Sigmoid colon (tissue), 7 donors: ENCODE measurements around the gene FAM13A. TPM values are rescaled to one million over a fixed set of nuclear protein-coding genes. Genes with fewer than 3 reads are reported as not detected.

Source experiments
- DNase-seq: peaks from one replicate; pipeline ENCODE4 v3.0.0-alpha.2; 2019
- H3K27ac ChIP-seq, 4 donors: fragments of 200-600 bp; sonication (generic); one replicate each; pipeline ENCODE4 v1.5.1; 2016 to 2019; ENCODE audit warnings: mild to moderate bottlenecking in 1 of 4
- H3K27me3 ChIP-seq, 3 donors: fragments of 200-600 bp; sonication (generic); one replicate each; pipeline ENCODE4 v1.5.1; 2019; ENCODE audit warnings: mild to moderate bottlenecking in 1 of 3
- H3K36me3 ChIP-seq, 4 donors: fragments of 200-600 bp; sonication (generic); one replicate each; pipeline ENCODE4 v1.5.1; 2016 to 2019
- H3K4me1 ChIP-seq, 4 donors: fragments of 200-600 bp; sonication (generic); one replicate each; pipeline ENCODE4 v1.5.1; 2017 to 2019
- H3K4me3 ChIP-seq, 4 donors: fragments of 200-600 bp; sonication (generic); one replicate each; pipeline ENCODE4 v1.5.1; 2017 to 2019; ENCODE audit warnings: mild to moderate bottlenecking in 2 of 4, moderate library complexity in 1 of 4
- H3K9me3 ChIP-seq, 4 donors: fragments of 200-600 bp in 3 of 4; sonication (generic) in 3 of 4; one replicate each; pipeline versions ENCODE4 v1.5.1 to v1.6.1; 2013 to 2019
- CTCF ChIP-seq, 4 experiments: fragments of 450-650 bp in 3 of 4; fragments of 200-600 bp in 1 of 4; IDR thresholded peaks; one replicate each; pipeline ENCODE4 v1.5.1; 2016 to 2019; ENCODE audit warnings: antibody characterized with exemption in 4 of 4, mild to moderate bottlenecking in 3 of 4, moderate library complexity in 2 of 4
- EP300 ChIP-seq, 4 donors: sonication (generic); formaldehyde crosslinking; IDR thresholded peaks; one replicate each; pipeline ENCODE4 v1.6.1; 2017; ENCODE audit warnings: antibody characterized with exemption in 4 of 4
- POLR2A ChIP-seq, 2 donors: fragments of 450-650 bp; IDR thresholded peaks; one replicate each; pipeline ENCODE4 v1.6.1; 2016; ENCODE audit warnings: antibody characterized with exemption in 2 of 2, mild to moderate bottlenecking in 2 of 2, moderate library complexity in 2 of 2
- POLR2AphosphoS5 ChIP-seq, 4 donors: sonication (generic); formaldehyde crosslinking; IDR thresholded peaks; one replicate each; pipeline ENCODE4 v1.6.1; 2017; ENCODE audit warnings: antibody characterized with exemption in 4 of 4
- WGBS, 2 donors: extraction: QIAGEN DNeasy Blood & Tissue Kit; methylation state at CpG; one replicate each; pipeline ENCODE4 v1.1.7; 2013; 5-methylcytosine and 5-hydroxymethylcytosine counted together
- intact Hi-C: fragments of 100-400 bp; cut with DNase I; formaldehyde crosslinking; loops from one replicate; pipeline ENCODE4 v1.15.1; 2023
- polyA plus RNA-seq, 3 donors: library from polyadenylated mRNA; stranded (reverse); fragments of 200-250 nt; gene quantifications; one replicate each; pipeline ENCODE4 v1.2.3, GENCODE V29; 2013
- total RNA-seq, 4 donors: library from RNA; depleted of rRNA; stranded (reverse); fragments of >200 nt; gene quantifications; one replicate each; pipeline ENCODE4 v1.1.0, GENCODE V29; 2016
- donor health status: healthy with polysubstance abuse.
- donor health status: Bipolar disorder and iron deficiency.
- donor health status: healthy.

FAM13A gene
- total and polyA plus RNA-seq, 7 donors = 9.9 to 49.7 (median 41.1) TPM

DNA sequence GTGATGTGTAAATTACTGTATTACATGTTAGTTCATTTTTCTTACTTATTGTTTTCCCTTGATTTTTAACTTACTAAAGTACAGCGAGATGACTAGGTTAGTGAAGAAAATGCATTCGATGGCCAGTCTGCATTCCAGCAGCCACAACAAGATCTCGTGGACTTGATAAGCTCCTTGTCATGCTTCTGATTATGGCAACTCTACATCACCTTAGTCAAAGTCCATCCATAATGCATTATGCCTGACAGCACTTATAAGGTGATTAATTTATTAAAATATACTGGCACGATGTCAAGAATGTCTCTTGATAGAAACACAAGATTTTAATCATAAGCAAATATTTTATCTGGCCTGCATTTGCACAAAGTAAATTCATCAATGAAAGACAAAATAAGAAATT, 249.5 kb downstream of the FAM13A start:
- TF ChIP-seq POLR2AphosphoS5 (IDR thresholded peaks at IDR 0.05) (no peak), EP300 (IDR thresholded peaks at IDR 0.05) (no peak), POLR2A (IDR thresholded peaks at IDR 0.05) (no peak), CTCF (IDR thresholded peaks at IDR 0.05) (no peak)
- Histone ChIP-seq H3K4me3 (no peak overlapping the region), H3K4me1 (peaks cover 0 to 65% (median 34%) of the 10 kb centered on the region in 4 donors), H3K36me3 (no peaks in the 10 kb centered on the region), H3K9me3 (no peaks in the 10 kb centered on the region), H3K27me3 (no peaks in the 10 kb centered on the region), H3K27ac (no peak overlapping the region)
- intact Hi-C loops = no loop called here
- no peak for DNase-seq
- WGBS, 2 donors = 65 to 90% methylated on average over 4 of the region's 4 CpGs

DNA sequence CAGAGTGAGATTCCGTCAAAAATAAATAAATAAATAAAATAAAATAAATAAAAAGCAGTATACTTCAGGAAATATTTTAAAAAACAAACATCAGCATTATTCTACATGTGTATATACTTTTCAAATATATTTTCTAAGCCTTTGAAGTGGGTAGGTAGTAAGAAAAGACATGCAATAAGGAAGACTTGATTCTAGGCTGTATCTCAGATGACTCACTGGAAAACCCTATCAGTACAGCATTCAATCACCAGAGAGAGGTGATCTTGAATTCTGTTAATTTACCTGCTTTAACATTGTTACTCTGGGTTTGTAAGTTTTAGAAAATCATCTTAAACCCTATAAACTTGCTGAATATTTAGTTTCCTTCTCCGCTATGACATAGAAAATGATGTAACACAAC, 252.8 kb downstream of the FAM13A start:
- H3K9me3 ChIP-seq = no peaks in the 10 kb centered on the region
- no peaks in the 10 kb centered on the region for H3K27me3 ChIP-seq
- no peak for TF ChIP-seq CTCF (IDR thresholded peaks at IDR 0.05)
- no peak for TF ChIP-seq EP300 (IDR thresholded peaks at IDR 0.05)
- TF ChIP-seq POLR2A (IDR thresholded peaks at IDR 0.05) = no peak
- TF ChIP-seq POLR2AphosphoS5 (IDR thresholded peaks at IDR 0.05) = no peak
- H3K36me3 ChIP-seq = no peaks in the 10 kb centered on the region
- no peak overlapping the region for H3K4me3 ChIP-seq
- peak overlapping the region in 3 of 4 donors; percentile 39 to 59 (median 46) for H3K27ac ChIP-seq
- DNase-seq = no peak
- intact Hi-C loops = no loop called here
- peaks cover 0 to 34% (median 15%) of the 10 kb centered on the region in 4 donors for H3K4me1 ChIP-seq
- WGBS, 2 donors = 54 to 82% methylated on average over 2 of the region's 2 CpGs

DNA sequence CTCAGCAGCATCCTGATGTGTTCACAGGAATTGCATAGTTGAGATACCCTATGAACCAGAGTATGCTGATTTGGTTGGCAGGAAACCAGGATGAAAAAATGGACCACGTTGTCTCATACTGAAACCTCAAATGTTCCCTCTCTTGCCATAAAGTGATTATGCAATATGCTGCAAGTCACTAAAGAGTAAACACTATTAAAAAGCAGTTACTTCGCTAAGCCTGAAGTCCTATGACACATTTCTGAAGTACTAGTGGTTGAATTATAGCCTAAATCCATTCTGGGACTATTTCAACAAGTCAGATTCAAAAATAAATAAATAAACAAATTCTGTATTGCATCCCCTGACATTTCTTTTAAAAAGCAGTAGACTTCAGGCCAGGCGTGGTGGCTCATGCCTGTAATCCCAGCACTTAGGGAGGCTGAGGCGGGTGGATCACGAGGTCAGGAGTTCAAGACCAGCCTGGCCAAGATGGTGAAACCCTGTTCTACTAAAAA, 253.3 kb downstream of the FAM13A start:
- WGBS, 2 donors = 32 to 40% methylated on average over 5 of the region's 5 CpGs
- Histone ChIP-seq H3K4me3 (no peak overlapping the region), H3K36me3 (no peaks in the 10 kb centered on the region), H3K9me3 (no peaks in the 10 kb centered on the region), H3K27me3 (no peaks in the 10 kb centered on the region), H3K27ac (peak overlapping the region in 3 of 4 donors; percentile 39 to 59 (median 46)), H3K4me1 (peaks cover 0 to 28% (median 11%) of the 10 kb centered on the region in 4 donors)
- intact Hi-C loops = no loop called here
- TF ChIP-seq CTCF (IDR thresholded peaks at IDR 0.05) (no peak), POLR2A (IDR thresholded peaks at IDR 0.05) (no peak), EP300 (IDR thresholded peaks at IDR 0.05) (peak in 2 of 4 donors; percentile 32 to 71), POLR2AphosphoS5 (IDR thresholded peaks at IDR 0.05) (peak; percentile 35 to 77 (median 60))
- DNase-seq = peak; percentile 72

DNA sequence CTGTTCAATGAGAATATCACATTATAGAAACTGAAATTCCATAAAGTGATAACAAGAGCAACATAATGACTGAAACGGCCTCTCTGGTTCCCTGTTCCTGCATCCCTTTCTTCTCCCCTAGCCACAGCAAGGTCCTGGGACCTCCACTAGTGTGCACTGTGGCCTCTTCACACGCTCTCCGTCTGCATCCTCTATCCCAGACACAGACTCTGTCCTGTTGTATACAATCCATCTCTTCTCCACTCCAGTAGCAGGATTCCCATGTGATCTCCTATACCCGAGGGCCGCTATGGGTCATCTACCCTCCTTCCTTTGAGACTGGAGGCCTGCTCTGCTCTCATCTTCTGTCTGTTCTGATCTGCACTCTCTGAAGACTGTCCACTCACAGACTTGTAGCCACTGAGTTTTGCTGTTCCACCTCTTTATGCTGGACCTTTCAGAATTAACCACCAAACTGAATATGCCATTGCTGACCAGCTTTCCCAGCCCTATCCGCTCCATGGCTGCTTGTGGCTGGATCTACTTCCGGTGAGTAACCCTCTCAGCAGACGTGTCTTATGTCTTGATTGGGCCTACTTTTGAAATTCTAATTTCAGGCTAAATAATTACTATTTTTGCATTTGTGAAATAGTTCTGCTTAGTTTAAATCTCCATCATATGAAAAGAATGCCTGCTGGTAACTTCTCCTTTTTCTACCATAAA, 254.2 kb downstream of the FAM13A start:
- Histone ChIP-seq H3K27ac (peak overlapping the region in 3 of 4 donors; percentile 2 to 59 (median 33)), H3K9me3 (no peaks in the 10 kb centered on the region), H3K27me3 (no peaks in the 10 kb centered on the region), H3K4me1 (peaks cover 0 to 19% (median 10%) of the 10 kb centered on the region in 4 donors), H3K4me3 (no peak overlapping the region), H3K36me3 (no peaks in the 10 kb centered on the region)
- 84 to 85% methylated on average over 8 of the region's 8 CpGs for WGBS, 2 donors
- no peak for DNase-seq
- TF ChIP-seq POLR2A (IDR thresholded peaks at IDR 0.05) = no peak
- no peak for TF ChIP-seq EP300 (IDR thresholded peaks at IDR 0.05)
- TF ChIP-seq CTCF (IDR thresholded peaks at IDR 0.05) = no peak
- no peak for TF ChIP-seq POLR2AphosphoS5 (IDR thresholded peaks at IDR 0.05)
- intact Hi-C loops = no loop called here
